HepG2 (cell line): ENCODE data around the gene NELFCD. TPM values are rescaled to one million over a fixed set of nuclear protein-coding genes. Genes with fewer than 3 reads are reported as not detected.

ENCODE experiments used
- ATAC-seq: fragments of 200-7000 bp; cut with Tn5 transposase; 3 replicates; pipeline ENCODE4 v1.9.1; 2020; ENCODE audit warnings: mild to moderate bottlenecking, moderate library complexity
- BruUV-seq: library from RNA; stranded (reverse); fragments of 400-500 nt; replicated peaks from 2 replicates; lab custom pipeline; 2021; lab: Mats Ljungman, UMichigan
- CTCF ChIA-PET: fragments of 300-600 bp; formaldehyde crosslinking; extraction: SDS; loops from one replicate; lab custom pipeline; 2021; ENCODE audit warnings: low total read pairs, inconsistent platforms, low intra/inter-chr PET ratio; lab: Yijun Ruan, JAX
- POLR2A ChIA-PET: fragments of 350-600 bp; sonication (Branson Sonifier 250); formaldehyde crosslinking; loops from one replicate; lab custom pipeline; 2020; ENCODE audit warnings: antibody characterized with exemption, inconsistent platforms; lab: Yijun Ruan, JAX
- DNase-seq: peaks from one replicate; pipeline ENCODE4 v3.0.0-alpha.2; 2015; ENCODE audit warnings: low spot score
- FAIRE-seq: peaks from 3 replicates; lab custom pipeline; 2011; peaks lifted over from hg19 to GRCh38; lab: Jason Lieb, UNC
- H2AFZ ChIP-seq: one replicate; pipeline ENCODE4 v1.6.1; 2011; ENCODE audit warnings: low read length, inconsistent platforms
- H3K27ac ChIP-seq: fragments of 300-600 bp; 3 replicates; pipeline ENCODE4 v1.8.0; 2011; ENCODE audit warnings: mixed run types, mild to moderate bottlenecking, mixed read lengths, low read length, inconsistent platforms; ENCODE audit not compliant: insufficient read depth; ENCODE audit errors: extremely low read length
- H3K27me3 ChIP-seq, 2 experiments: fragments of 200-600 bp in 1 of 2; 2 replicates in 1 of 2; 3 replicates in 1 of 2; pipeline versions ENCODE4 v1.6.0 to v1.8.0; 2011; ENCODE audit warnings: low read length in 2 of 2, mild to moderate bottlenecking in 2 of 2, moderate library complexity in 2 of 2, inconsistent platforms in 1 of 2; ENCODE audit not compliant: insufficient read depth in 2 of 2, control insufficient read depth in 1 of 2
- H3K36me3 ChIP-seq, 2 experiments: fragments of 200-600 bp in 1 of 2; replicated peaks in 1 of 2; 2 replicates in 1 of 2; 3 replicates in 1 of 2; pipeline versions ENCODE4 v1.5.1 to v1.8.0; 2011; ENCODE audit warnings: low read length in 2 of 2, inconsistent platforms in 1 of 2; ENCODE audit not compliant: insufficient read depth in 2 of 2, control insufficient read depth in 1 of 2
- H3K4me1 ChIP-seq: 2 replicates; pipeline ENCODE4 v1.5.1; 2012; ENCODE audit warnings: low read length, inconsistent platforms; ENCODE audit not compliant: insufficient read depth
- H3K4me2 ChIP-seq: 2 replicates; pipeline ENCODE4 v1.6.0; 2011; ENCODE audit warnings: low read depth, low read length, inconsistent platforms
- H3K4me3 ChIP-seq, 3 experiments: fragments of 200-600 bp in 1 of 3; sonication (generic), shearing (Covaris generic) in 1 of 3; replicated peaks in 1 of 3; 2 replicates each; pipeline ENCODE4 v1.5.1; 2011 to 2016; ENCODE audit warnings: low read length in 3 of 3, inconsistent platforms in 2 of 3, low read depth in 2 of 3, mild to moderate bottlenecking in 2 of 3, control low read depth in 1 of 3, mixed read lengths in 1 of 3; ENCODE audit not compliant: insufficient read depth in 1 of 3
- H3K79me2 ChIP-seq: one replicate; pipeline ENCODE4 v1.6.1; 2011; ENCODE audit warnings: low read length, inconsistent platforms; ENCODE audit not compliant: insufficient read depth
- H3K9ac ChIP-seq: 2 replicates; pipeline ENCODE4 v1.6.0; 2011; ENCODE audit warnings: mild to moderate bottlenecking, low read depth, low read length, inconsistent platforms; ENCODE audit not compliant: insufficient read depth
- H3K9me3 ChIP-seq: 2 replicates; pipeline ENCODE4 v1.5.1; 2012; ENCODE audit warnings: mild to moderate bottlenecking, low read length
- H4K20me1 ChIP-seq: 2 replicates; pipeline ENCODE4 v1.6.0; 2011; ENCODE audit warnings: inconsistent platforms, mild to moderate bottlenecking, low read length, moderate library complexity; ENCODE audit not compliant: insufficient read depth
- FIP1L1 ChIP-seq: fragments of 200-400 bp; formaldehyde crosslinking; IDR thresholded peaks from 2 replicates; pipeline ENCODE4 v1.6.1; 2018; ENCODE audit warnings: low read depth, mild to moderate bottlenecking, low read length, moderate library complexity, borderline replicate concordance; ENCODE audit not compliant: insufficient read depth
- NKX3-1 ChIP-seq: sonication (generic); formaldehyde crosslinking; IDR thresholded peaks from 2 replicates; pipeline ENCODE4 v1.5.0; 2020; ENCODE audit warnings: missing genetic modification reagents
- SATB2 ChIP-seq: sonication (generic); formaldehyde crosslinking; IDR thresholded peaks from 2 replicates; pipeline ENCODE4 v1.5.0; 2020; ENCODE audit warnings: missing genetic modification reagents
- SP4 ChIP-seq: sonication (generic); formaldehyde crosslinking; IDR thresholded peaks from 2 replicates; pipeline ENCODE4 v1.8.1; 2023; ENCODE audit warnings: mild to moderate bottlenecking, missing genetic modification reagents
- YEATS4 ChIP-seq: sonication (generic); formaldehyde crosslinking; IDR thresholded peaks from 2 replicates; pipeline ENCODE4 v1.4.0; 2020; ENCODE audit warnings: missing genetic modification reagents, borderline replicate concordance
- ZFX ChIP-seq: sonication (generic); formaldehyde crosslinking; IDR thresholded peaks from 2 replicates; pipeline ENCODE4 v1.4.0; 2020; ENCODE audit warnings: mild to moderate bottlenecking, low read depth, missing genetic modification reagents, moderate library complexity
- ZNF773 ChIP-seq: sonication (generic); formaldehyde crosslinking; IDR thresholded peaks from 2 replicates; pipeline ENCODE4 v1.4.0; 2020; ENCODE audit warnings: missing genetic modification reagents, borderline replicate concordance
- WGBS: methylation state at CpG from one replicate; pipeline ENCODE4 v1.1.6; 2017; ENCODE audit warnings: low lambda C conversion rate; 5-methylcytosine and 5-hydroxymethylcytosine counted together
- in situ Hi-C: cut with HindIII; loops from 2 replicates; pipeline ENCODE4 v1.10.0; 2017; ENCODE audit warnings: low pct_unique_long_range_greater_than_20kb; ENCODE audit not compliant: extremely low pct_ligation_motif_present
- intact Hi-C: fragments of 100-400 bp; cut with micrococcal nuclease; formaldehyde crosslinking; loops from one replicate; pipeline ENCODE4 v1.10.0; 2022; ENCODE audit not compliant: unreplicated experiment
- polyA plus RNA-seq, 8 experiments: library from polyadenylated mRNA; depleted of rRNA in 3 of 8; stranded (reverse) in 7 of 8; unstranded in 1 of 8; fragments of >200 nt; fragmentation: Illumina TruSeq in 4 of 8; extraction: Trizol in 4 of 8; gene quantifications; 2 replicates each; pipeline versions ENCODE4 v1.2.1 to v1.2.3, GENCODE V29; 2011 to 2016; ENCODE audit warnings: low read depth in 4 of 8, missing spikeins in 1 of 8, mixed read lengths in 1 of 8; ENCODE audit not compliant: insufficient read depth in 1 of 8
- total RNA-seq, 5 experiments: library from RNA; depleted of rRNA; stranded (reverse); fragments of >200 nt; fragmentation: Illumina TruSeq; extraction: Trizol; gene quantifications; 2 replicates each; pipeline ENCODE4 v1.2.3, GENCODE V29; 2016; ENCODE audit warnings: low read depth in 1 of 5
- TF ChIP-seq, protein P1 (sequence below): sonication (generic); formaldehyde crosslinking; IDR thresholded peaks from 2 replicates; pipeline ENCODE4 v1.4.0; 2020; ENCODE audit warnings: mild to moderate bottlenecking, missing genetic modification reagents
- TF ChIP-seq, protein P2 (sequence below): IDR thresholded peaks from 2 replicates; pipeline ENCODE4 v1.6.1; 2016
- TF ChIP-seq, protein P3 (sequence below): sonication (generic); formaldehyde crosslinking; IDR thresholded peaks from 2 replicates; pipeline ENCODE4 v1.8.1; 2023; ENCODE audit warnings: mild to moderate bottlenecking, moderate library complexity, missing genetic modification reagents
- TF ChIP-seq, protein P4 (sequence below): sonication (generic); formaldehyde crosslinking; IDR thresholded peaks from 2 replicates; pipeline ENCODE4 v1.5.0; 2020; ENCODE audit warnings: mild to moderate bottlenecking, missing genetic modification reagents
- TF ChIP-seq, protein P5 (sequence below), 2 experiments: sonication (generic) in 1 of 2; formaldehyde crosslinking in 1 of 2; IDR thresholded peaks; 2 replicates each; pipeline versions ENCODE4 v1.5.1 to v1.6.1; 2011 to 2020; ENCODE audit warnings: borderline replicate concordance in 1 of 2, low read depth in 1 of 2, low read length in 1 of 2, mild to moderate bottlenecking in 1 of 2, missing genetic modification reagents in 1 of 2, moderate library complexity in 1 of 2
- TF ChIP-seq, protein P6 (sequence below): sonication (generic); formaldehyde crosslinking; IDR thresholded peaks from 2 replicates; pipeline ENCODE4 v1.9.0; 2022; ENCODE audit warnings: low read depth, missing genetic modification reagents

NELFCD gene
- total and polyA plus RNA-seq, 2 of the 13 experiments (the other 11 are each of a cell fraction or from before 2014, with no cell fraction given) = 159 to 203 TPM

DNA sequence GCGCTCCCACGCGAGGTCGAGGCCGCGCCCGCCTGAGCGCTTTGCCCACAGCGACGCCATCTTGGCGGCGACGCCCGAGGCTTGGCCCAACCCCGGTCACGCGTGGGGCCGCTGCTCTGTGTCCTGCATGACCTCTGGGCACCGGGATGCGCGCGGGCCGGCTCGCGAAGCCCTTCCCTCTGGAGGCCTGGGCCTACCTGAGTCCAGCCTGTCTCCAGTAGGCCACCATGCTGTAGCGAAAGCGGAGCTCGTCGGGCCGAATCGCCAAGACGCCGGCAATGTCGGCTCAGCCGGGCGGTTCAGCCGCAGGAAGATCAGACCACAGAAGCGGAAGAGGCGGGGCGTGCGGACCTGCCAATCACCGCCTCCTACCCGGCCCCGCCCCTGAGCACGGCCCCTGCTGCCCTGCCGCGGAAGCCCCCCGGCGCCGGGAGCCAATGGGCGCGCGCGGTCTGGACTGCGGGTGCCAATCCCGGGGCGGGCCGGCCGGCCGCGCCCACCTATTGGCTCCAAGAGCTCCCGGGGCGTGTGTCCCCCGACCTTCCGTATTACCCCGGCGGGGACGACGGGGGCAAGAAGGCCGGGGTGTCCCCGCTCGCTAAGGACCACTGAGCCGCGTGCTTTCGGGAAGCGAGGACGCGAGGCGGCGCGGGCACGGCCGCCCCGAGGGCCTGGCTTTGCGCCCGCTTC, 51.1 kb downstream of the NELFCD start, which contains the start of gene ATP5F1E:
Gene ATP5F1E, minus strand, starts transcription at position 313 of the 690 bp plus-strand sequence. Its CDS starts 84 bp downstream, at position 229.
- Histone ChIP-seq H4K20me1 (peaks cover 15% of the 10 kb centered on the region; the same call in 1 of the 2 replicates), H3K9ac (peak within 1 kb of the TSS; percentile 93), H3K4me2 (peak within 1 kb of the TSS; percentile 97), H3K4me3 (peak within 1 kb of the TSS; percentile 78 to 97 (median 93)), H3K36me3 (peaks cover 11 to 23% of the 10 kb centered on the region in 2 experiments), H3K79me2 (peaks cover 50% of the 10 kb centered on the region), H3K4me1 (peaks cover 52% of the 10 kb centered on the region), H3K9me3 (no peaks in the 10 kb centered on the region), H3K27me3 (no peaks in the 10 kb centered on the region; a peak in 1 of 5 replicates), H3K27ac (peak within 1 kb of the TSS; percentile 68), H2AFZ (peak within 1 kb of the TSS; percentile 86)
- intact Hi-C loops = loop anchor here (1.0 to 5.0 kb wide), 4 partner anchors 16 to 139 kb away; partner anchors contain the start of gene NELFCD
- in situ Hi-C loops = no loop called here
- POLR2A ChIA-PET = interaction anchor here (0.6 to 3.7 kb wide), 32 partner anchors 8 to 643 kb away, joined by 3 to 68 read pairs (median 6); partner anchors contain the start of genes NELFCD, PRELID3B, STX16 and TUBB1
- CTCF ChIA-PET = no interaction called here
- ATAC-seq = peak; percentile 99
- peak; percentile 95 for DNase-seq
- 1% methylated on average over 13 of the region's 86 CpGs for WGBS
- no TSS peak for BruUV-seq
- no peak for FAIRE-seq
- TF ChIP-seq FIP1L1 = no peak
- TF ChIP-seq, protein P1, sequence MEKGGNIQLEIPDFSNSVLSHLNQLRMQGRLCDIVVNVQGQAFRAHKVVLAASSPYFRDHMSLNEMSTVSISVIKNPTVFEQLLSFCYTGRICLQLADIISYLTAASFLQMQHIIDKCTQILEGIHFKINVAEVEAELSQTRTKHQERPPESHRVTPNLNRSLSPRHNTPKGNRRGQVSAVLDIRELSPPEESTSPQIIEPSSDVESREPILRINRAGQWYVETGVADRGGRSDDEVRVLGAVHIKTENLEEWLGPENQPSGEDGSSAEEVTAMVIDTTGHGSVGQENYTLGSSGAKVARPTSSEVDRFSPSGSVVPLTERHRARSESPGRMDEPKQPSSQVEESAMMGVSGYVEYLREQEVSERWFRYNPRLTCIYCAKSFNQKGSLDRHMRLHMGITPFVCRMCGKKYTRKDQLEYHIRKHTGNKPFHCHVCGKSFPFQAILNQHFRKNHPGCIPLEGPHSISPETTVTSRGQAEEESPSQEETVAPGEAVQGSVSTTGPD = peak; percentile 55; the same call in 1 of the 2 replicates
- peak; percentile 68 for TF ChIP-seq ZNF773
- TF ChIP-seq SATB2 (CRISPR knock-in tag) = peak; percentile 95
- TF ChIP-seq, protein P2, sequence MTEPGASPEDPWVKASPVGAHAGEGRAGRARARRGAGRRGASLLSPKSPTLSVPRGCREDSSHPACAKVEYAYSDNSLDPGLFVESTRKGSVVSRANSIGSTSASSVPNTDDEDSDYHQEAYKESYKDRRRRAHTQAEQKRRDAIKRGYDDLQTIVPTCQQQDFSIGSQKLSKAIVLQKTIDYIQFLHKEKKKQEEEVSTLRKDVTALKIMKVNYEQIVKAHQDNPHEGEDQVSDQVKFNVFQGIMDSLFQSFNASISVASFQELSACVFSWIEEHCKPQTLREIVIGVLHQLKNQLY (CRISPR knock-in tag) = peak; percentile 12; the same call in 1 of the 2 replicates
- peak; percentile 89 for TF ChIP-seq YEATS4 (CRISPR knock-in tag)
- TF ChIP-seq, protein P3, sequence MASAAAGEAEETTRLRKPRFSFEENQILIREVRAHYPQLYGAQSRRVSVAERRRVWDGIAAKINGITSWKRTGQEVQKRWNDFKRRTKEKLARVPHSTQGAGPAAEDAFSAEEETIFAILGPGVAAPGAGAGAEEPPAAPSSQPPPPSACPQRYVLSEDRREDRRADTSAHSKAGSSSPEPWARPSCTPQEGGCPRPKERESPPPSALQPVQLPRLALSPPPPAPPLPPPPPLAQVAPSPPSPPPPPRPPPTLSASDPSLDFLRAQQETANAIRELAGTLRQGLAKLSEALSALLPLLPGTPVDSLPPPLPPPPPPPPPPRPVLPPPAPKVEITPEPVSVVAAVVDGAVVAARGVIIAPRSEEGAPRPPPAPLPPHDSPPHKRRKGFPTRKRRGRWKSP (CRISPR knock-in tag) = peak; percentile 92; the same call in 1 of the 2 replicates
- peak; percentile 100 for TF ChIP-seq SP4 (CRISPR knock-in tag)
- TF ChIP-seq NKX3-1 (CRISPR knock-in tag) = peak; percentile 57; the same call in 1 of the 2 replicates
- TF ChIP-seq, protein P4, sequence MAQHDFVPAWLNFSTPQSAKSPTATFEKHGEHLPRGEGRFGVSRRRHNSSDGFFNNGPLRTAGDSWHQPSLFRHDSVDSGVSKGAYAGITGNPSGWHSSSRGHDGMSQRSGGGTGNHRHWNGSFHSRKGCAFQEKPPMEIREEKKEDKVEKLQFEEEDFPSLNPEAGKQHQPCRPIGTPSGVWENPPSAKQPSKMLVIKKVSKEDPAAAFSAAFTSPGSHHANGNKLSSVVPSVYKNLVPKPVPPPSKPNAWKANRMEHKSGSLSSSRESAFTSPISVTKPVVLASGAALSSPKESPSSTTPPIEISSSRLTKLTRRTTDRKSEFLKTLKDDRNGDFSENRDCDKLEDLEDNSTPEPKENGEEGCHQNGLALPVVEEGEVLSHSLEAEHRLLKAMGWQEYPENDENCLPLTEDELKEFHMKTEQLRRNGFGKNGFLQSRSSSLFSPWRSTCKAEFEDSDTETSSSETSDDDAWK (CRISPR knock-in tag) = no peak
- peak; percentile 92 for TF ChIP-seq ZFX (CRISPR knock-in tag)
- TF ChIP-seq, protein P5, sequence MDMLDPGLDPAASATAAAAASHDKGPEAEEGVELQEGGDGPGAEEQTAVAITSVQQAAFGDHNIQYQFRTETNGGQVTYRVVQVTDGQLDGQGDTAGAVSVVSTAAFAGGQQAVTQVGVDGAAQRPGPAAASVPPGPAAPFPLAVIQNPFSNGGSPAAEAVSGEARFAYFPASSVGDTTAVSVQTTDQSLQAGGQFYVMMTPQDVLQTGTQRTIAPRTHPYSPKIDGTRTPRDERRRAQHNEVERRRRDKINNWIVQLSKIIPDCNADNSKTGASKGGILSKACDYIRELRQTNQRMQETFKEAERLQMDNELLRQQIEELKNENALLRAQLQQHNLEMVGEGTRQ (IDR thresholded peaks at IDR 0.05; ENCODE audit: low read depth, low read length) = no peak
- TF ChIP-seq, protein P5 (CRISPR knock-in tag; IDR thresholded peaks at IDR 0.05; ENCODE audit: borderline replicate concordance) = peak; percentile 13
- TF ChIP-seq, protein P6, sequence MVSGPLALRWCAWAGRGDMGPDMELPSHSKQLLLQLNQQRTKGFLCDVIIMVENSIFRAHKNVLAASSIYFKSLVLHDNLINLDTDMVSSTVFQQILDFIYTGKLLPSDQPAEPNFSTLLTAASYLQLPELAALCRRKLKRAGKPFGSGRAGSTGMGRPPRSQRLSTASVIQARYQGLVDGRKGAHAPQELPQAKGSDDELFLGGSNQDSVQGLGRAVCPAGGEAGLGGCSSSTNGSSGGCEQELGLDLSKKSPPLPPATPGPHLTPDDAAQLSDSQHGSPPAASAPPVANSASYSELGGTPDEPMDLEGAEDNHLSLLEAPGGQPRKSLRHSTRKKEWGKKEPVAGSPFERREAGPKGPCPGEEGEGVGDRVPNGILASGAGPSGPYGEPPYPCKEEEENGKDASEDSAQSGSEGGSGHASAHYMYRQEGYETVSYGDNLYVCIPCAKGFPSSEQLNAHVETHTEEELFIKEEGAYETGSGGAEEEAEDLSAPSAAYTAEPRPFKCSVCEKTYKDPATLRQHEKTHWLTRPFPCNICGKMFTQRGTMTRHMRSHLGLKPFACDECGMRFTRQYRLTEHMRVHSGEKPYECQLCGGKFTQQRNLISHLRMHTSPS = peak; percentile 29; the same call in 1 of the 2 replicates
